KMS-11 (cell line): ENCODE measurements around the gene ZMYND19.
"Not testable (repeated sequence)": the region's sequence is repeated elsewhere in the genome, so short reads cannot be mapped to it uniquely, and the experiment has no call there.

ENCODE experiments used
- H2AFZ ChIP-seq: fragments of 200-600 bp; sonication (generic); 2 replicates; pipeline ENCODE4 v1.6.1; 2016; ENCODE audit warnings: antibody characterized with exemption, mixed run types, low read depth
- H3K27ac ChIP-seq: fragments of 200-600 bp; sonication (generic); 2 replicates; pipeline ENCODE4 v1.6.1; 2016; ENCODE audit warnings: mild to moderate bottlenecking, mixed run types
- H3K27me3 ChIP-seq: fragments of 200-600 bp; sonication (generic); 2 replicates; pipeline ENCODE4 v1.6.1; 2017; ENCODE audit warnings: mild to moderate bottlenecking, low read depth, mixed run types, moderate library complexity; ENCODE audit not compliant: insufficient read depth
- H3K36me3 ChIP-seq: fragments of 200-600 bp; sonication (generic); 2 replicates; pipeline ENCODE4 v1.6.1; 2017; ENCODE audit warnings: mild to moderate bottlenecking, mixed run types; ENCODE audit not compliant: insufficient read depth
- H3K4me1 ChIP-seq: fragments of 200-600 bp; sonication (generic); 2 replicates; pipeline ENCODE4 v1.6.1; 2016; ENCODE audit warnings: mild to moderate bottlenecking, low read depth, mixed run types; ENCODE audit not compliant: poor library complexity, severe bottlenecking
- H3K4me2 ChIP-seq: fragments of 200-600 bp; sonication (generic); 2 replicates; pipeline ENCODE4 v1.7.0; 2016; ENCODE audit warnings: mild to moderate bottlenecking, mixed run types
- H3K4me3 ChIP-seq: fragments of 200-600 bp; sonication (generic); IDR thresholded peaks from 2 replicates; pipeline ENCODE4 v1.6.1; 2017; ENCODE audit warnings: low read depth, low read length, mixed read lengths; ENCODE audit not compliant: insufficient read depth
- H3K79me2 ChIP-seq: fragments of 200-600 bp; sonication (generic); 2 replicates; pipeline ENCODE4 v1.6.1; 2016; ENCODE audit warnings: low read depth, mixed run types; ENCODE audit not compliant: insufficient read depth
- H3K9ac ChIP-seq: fragments of 200-600 bp; sonication (generic); 2 replicates; pipeline ENCODE4 v1.6.1; 2016; ENCODE audit warnings: mild to moderate bottlenecking, mixed run types
- H4K20me1 ChIP-seq: fragments of 200-600 bp; sonication (generic); 2 replicates; pipeline ENCODE4 v1.6.1; 2016; ENCODE audit warnings: mild to moderate bottlenecking, mixed run types; ENCODE audit not compliant: insufficient read depth
- TF ChIP-seq, protein P1 (sequence below): fragments of 200-600 bp; sonication (generic); conservative IDR thresholded peaks from 2 replicates; pipeline ENCODE4 v1.6.1; 2017; ENCODE audit warnings: low read depth, mild to moderate bottlenecking, antibody characterized with exemption, low read length, moderate library complexity, mixed read lengths

The ZMYND19 gene

DNA sequence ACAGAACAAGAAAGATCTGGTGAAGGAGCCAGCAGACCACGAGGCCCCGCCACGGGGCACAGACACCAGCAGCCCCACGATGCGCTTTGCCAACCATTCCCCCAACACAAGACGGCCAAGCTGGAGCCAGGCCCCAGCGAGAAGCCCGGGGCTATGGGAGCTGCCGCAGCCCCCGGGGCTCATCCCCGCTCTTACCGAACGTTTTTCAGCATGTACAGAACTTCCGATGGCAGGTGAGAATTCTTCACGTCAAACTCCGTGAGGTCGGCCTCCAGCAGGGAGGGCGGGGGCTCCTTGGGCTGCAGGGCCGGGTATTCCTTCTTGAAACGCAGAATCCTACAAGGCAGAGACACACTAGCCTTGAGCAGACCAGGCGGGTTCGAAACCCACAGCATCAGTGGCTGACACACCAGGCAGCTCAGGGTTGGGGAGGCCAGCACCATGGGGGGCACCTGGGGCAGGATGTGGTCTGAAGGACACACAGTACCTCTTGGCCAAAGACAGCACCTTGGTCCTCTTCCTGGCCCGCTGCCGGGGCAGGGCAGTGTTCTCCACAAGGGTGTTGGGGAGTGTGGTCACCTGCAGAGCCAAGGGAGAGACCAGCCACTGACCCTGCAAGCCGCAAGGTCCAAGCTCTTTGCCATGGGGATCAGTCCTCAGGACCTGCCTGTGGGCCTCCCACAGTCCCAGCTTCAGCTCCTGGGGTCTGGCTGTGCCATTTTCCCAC is 46.9 kb downstream of the ZMYND19 start:
- Histone ChIP-seq H2AFZ (no peak overlapping the region), H3K4me3 (no peak overlapping the region), H3K4me2 (no peak overlapping the region)

DNA sequence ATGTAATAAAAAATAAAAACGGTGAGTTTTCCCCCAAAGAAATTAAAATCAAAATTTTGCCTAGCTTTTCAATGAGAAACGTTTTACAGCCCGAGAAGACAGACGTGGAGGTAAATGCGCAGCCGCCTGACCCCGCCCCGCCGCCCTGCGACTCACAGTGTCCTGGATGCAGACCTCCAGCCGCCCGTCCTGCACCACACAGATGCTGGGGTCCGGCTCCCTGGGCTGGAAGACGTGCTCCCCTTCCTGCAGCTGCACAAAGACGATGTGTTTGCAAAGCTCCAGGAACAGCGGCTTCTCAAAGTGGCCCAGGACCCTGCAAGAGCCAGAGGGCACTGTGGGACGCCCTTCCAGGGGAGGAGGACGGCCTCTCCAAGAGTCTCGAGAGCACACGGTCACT is 47.8 kb downstream of the ZMYND19 start:
- H3K27ac ChIP-seq: no peak overlapping the region
- H3K4me2 ChIP-seq: no peak overlapping the region
- H3K36me3 ChIP-seq: no peaks in the 10 kb centered on the region
- H3K27me3 ChIP-seq: no peaks in the 10 kb centered on the region
- no peak overlapping the region for H3K4me3 ChIP-seq
- TF ChIP-seq, protein P1, sequence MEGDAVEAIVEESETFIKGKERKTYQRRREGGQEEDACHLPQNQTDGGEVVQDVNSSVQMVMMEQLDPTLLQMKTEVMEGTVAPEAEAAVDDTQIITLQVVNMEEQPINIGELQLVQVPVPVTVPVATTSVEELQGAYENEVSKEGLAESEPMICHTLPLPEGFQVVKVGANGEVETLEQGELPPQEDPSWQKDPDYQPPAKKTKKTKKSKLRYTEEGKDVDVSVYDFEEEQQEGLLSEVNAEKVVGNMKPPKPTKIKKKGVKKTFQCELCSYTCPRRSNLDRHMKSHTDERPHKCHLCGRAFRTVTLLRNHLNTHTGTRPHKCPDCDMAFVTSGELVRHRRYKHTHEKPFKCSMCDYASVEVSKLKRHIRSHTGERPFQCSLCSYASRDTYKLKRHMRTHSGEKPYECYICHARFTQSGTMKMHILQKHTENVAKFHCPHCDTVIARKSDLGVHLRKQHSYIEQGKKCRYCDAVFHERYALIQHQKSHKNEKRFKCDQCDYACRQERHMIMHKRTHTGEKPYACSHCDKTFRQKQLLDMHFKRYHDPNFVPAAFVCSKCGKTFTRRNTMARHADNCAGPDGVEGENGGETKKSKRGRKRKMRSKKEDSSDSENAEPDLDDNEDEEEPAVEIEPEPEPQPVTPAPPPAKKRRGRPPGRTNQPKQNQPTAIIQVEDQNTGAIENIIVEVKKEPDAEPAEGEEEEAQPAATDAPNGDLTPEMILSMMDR: no peak
- no peaks in the 10 kb centered on the region for H4K20me1 ChIP-seq
- H2AFZ ChIP-seq: no peak overlapping the region
- H3K79me2 ChIP-seq: no peaks in the 10 kb centered on the region
- H3K9ac ChIP-seq: no peak overlapping the region
- no peaks in the 10 kb centered on the region for H3K4me1 ChIP-seq

More for the DNA sequence above, 46.9 kb downstream of the ZMYND19 start:
- H3K36me3 ChIP-seq: no peaks in the 10 kb centered on the region
- H3K79me2 ChIP-seq: no peaks in the 10 kb centered on the region
- TF ChIP-seq, protein P1: no peak
- H3K27ac ChIP-seq: no peak overlapping the region
- H3K27me3 ChIP-seq: no peaks in the 10 kb centered on the region
- H3K4me1 ChIP-seq: no peaks in the 10 kb centered on the region
- H4K20me1 ChIP-seq: no peaks in the 10 kb centered on the region
- H3K9ac ChIP-seq: no peak overlapping the region

DNA sequence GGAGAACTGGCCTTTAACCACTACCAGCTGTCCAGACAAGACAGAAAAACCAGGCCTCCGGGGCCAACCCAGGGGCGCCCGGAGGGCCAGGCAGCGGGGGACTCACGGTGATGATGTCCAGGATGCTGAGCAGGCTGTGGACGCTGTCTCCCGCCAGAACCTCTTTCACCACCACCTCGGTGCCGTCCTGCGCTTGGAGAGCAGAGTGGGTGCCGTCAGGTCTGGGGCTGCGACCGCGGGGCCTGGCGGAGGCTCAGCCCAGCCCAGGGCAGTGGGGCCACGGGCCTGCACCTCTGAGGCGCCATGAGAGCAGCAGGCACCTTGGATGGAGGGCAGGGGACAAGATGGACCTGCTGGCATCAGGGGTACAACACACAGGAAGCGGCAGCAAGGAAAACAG is 49.8 kb downstream of the ZMYND19 start:
- Histone ChIP-seq H3K4me2 (no peak overlapping the region), H3K27ac (no peak overlapping the region), H3K79me2 (no peaks in the 10 kb centered on the region), H2AFZ (no peak overlapping the region), H3K4me3 (no peak overlapping the region), H4K20me1 (no peaks in the 10 kb centered on the region), H3K4me1 (no peaks in the 10 kb centered on the region), H3K27me3 (no peaks in the 10 kb centered on the region), H3K9ac (no peak overlapping the region), H3K36me3 (no peaks in the 10 kb centered on the region)
- TF ChIP-seq, protein P1: no peak

DNA sequence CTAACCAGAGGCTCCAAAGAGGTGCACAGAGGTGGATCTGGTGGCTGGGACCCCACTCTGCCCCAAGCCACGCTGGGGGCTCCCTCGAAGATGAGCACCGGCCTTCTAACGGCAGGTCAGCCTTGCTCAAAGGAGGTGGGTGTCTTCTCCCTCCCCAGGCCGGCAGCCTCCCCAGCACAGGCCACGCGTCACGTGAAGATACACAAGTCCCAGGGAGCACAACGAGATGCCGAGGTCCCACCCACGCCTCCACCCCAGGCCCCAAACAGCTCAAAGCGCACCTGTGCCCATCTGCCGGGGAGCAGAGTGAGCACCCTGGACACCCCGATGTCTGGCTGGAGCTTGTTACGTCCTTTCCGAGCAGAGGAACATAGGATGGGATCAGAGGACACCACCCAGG is 52.3 kb downstream of the ZMYND19 start:
- Histone ChIP-seq H3K27me3 (no peaks in the 10 kb centered on the region), H3K4me1 (peaks cover 10% of the 10 kb centered on the region), H3K4me3 (no peak overlapping the region), H3K36me3 (no peaks in the 10 kb centered on the region), H3K79me2 (no peaks in the 10 kb centered on the region), H4K20me1 (no peaks in the 10 kb centered on the region), H3K4me2 (no peak overlapping the region), H2AFZ (no peak overlapping the region), H3K27ac (no peak overlapping the region), H3K9ac (no peak overlapping the region)
- TF ChIP-seq, protein P1: no peak

DNA sequence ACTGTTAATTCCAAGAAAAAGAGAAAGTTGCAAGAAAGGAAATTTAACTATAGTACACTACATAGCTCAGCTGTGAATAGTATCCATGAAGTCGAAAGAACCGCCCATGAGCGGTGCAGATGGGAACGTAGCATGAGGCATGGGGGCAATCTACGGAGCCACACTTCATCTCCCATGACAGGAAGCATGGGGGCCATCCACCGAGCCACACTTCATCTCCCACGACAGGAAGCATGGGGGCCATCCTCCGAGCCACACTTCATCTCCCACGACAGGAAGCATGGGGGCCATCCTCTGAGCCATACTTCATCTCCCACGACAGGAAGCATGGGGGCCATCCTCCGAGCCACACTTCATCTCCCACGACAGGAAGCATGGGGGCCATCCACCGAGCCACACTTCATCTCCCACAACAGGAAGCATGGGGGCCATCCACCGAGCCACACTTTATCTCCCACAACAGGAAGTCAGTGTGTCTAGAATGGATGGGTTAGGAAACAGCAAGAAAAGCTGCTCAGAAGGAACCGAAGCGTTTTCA is 53.6 kb downstream of the ZMYND19 start:
- H3K36me3 ChIP-seq, H3K79me2 ChIP-seq, H3K4me3 ChIP-seq, H3K27ac ChIP-seq, H3K9ac ChIP-seq, H3K4me2 ChIP-seq, H4K20me1 ChIP-seq, H2AFZ ChIP-seq, H3K27me3 ChIP-seq: not testable (repeated sequence)
- H3K4me1 ChIP-seq: peaks cover 10% of the 10 kb centered on the region
